ENCODE data around the gene BCAN.

Gene BCAN

GRCh38 chr1:156664046-156664766 lies 22.3 kb downstream of the BCAN start:
- no peak overlapping the region for H3K4me3 ChIP-seq
- H3K9me3 ChIP-seq: no peaks in the 10 kb centered on the region
- peak in 1 of 2 experiments; percentile 41 for DNase-seq (ENCODE audit: low spot score in 2 of 2)
- peaks cover 39% of the 10 kb centered on the region for H3K4me1 ChIP-seq
- in situ Hi-C loops (cut with MboI; ENCODE audit: low sequenced_read_pairs): no loop called here
- no peaks in the 10 kb centered on the region; the same call in 1 of the 2 replicates for H3K36me3 ChIP-seq (replicated peaks)
- H3K27me3 ChIP-seq (ENCODE audit: low read depth): no peaks in the 10 kb centered on the region

DNA sequence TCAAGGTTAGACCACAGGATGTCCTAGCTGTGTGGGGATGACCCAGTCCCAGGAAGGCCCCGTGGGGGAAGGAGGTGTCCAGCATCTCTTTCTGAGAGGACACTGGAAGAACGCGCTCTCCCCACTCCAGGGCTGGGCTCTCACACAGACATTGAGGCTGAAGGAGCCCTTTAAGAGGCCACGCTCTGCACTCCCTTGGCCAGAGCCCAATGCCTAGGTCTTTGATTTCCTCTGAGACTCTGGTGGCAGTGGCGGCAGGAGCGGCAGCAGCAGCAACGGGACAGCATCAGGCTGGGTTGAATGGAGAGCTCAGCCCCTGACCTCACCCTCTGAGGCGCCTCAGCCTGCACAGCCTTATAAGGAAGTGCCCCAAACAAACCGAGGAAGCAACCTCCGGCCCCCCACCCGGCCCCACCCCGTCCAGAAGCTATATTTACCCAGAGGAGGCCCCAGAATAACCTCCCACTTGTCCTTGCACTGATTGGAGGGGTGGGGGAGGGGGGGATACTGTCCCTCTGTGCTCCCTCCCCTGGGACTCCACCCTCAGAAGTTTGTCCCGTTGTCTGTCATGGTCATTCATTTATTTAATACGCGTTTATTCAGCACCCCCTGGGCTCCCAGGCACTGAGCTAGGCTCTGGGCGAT lies 23.0 kb downstream of the BCAN start:
- Histone ChIP-seq H3K4me1 (peaks cover 39% of the 10 kb centered on the region), H3K27me3 (ENCODE audit: low read depth) (no peaks in the 10 kb centered on the region), H3K9me3 (no peaks in the 10 kb centered on the region), H3K4me3 (no peak overlapping the region), H3K36me3 (replicated peaks) (no peaks in the 10 kb centered on the region; the same call in 1 of the 2 replicates)
- in situ Hi-C loops (cut with MboI; ENCODE audit: low sequenced_read_pairs): no loop called here
- DNase-seq (ENCODE audit: low spot score in 2 of 2): peak in 1 of 2 experiments; percentile 59

GRCh38 chr1:156665539-156665938 lies 23.6 kb downstream of the BCAN start:
- no peak for DNase-seq (ENCODE audit: low spot score in 2 of 2)
- in situ Hi-C loops (cut with MboI; ENCODE audit: low sequenced_read_pairs): no loop called here
- Histone ChIP-seq H3K4me1 (peaks cover 35% of the 10 kb centered on the region), H3K9me3 (no peaks in the 10 kb centered on the region), H3K4me3 (no peak overlapping the region), H3K36me3 (replicated peaks) (no peaks in the 10 kb centered on the region; the same call in 1 of the 2 replicates), H3K27me3 (ENCODE audit: low read depth) (no peaks in the 10 kb centered on the region)

GRCh38 chr1:156666862-156667609 lies 25.1 kb downstream of the BCAN start:
- H3K27me3 ChIP-seq (ENCODE audit: low read depth): no peaks in the 10 kb centered on the region
- peaks cover 6% of the 10 kb centered on the region; the same call in 1 of the 2 replicates for H3K36me3 ChIP-seq (replicated peaks)
- no peak overlapping the region for H3K4me3 ChIP-seq
- H3K9me3 ChIP-seq: no peaks in the 10 kb centered on the region
- in situ Hi-C loops (cut with MboI; ENCODE audit: low sequenced_read_pairs): no loop called here
- H3K4me1 ChIP-seq: peaks cover 20% of the 10 kb centered on the region
- no peak for DNase-seq (ENCODE audit: low spot score in 2 of 2)

DNA sequence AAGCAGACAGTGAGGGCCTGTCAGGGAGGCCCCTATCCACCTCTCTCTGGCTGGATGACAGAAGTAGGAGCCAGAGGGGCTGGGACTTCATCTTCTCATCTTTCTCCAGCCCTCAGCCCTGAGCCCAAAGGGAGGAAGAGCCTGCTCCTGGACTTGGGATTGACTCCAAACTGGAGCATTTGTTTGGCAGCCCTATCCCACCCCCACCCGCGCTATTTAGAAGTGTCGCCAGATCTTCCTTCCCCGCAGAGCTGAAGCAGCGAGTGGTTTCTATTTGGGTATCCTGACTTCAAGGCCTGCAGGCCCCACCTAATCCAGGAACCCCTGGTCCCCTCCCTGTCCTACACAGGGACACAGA lies 25.7 kb downstream of the BCAN start:
- no peaks in the 10 kb centered on the region for H3K9me3 ChIP-seq
- peaks cover 8% of the 10 kb centered on the region for H3K36me3 ChIP-seq (replicated peaks)
- no peak for DNase-seq (ENCODE audit: low spot score in 2 of 2)
- no peaks in the 10 kb centered on the region for H3K27me3 ChIP-seq (ENCODE audit: low read depth)
- in situ Hi-C loops (cut with MboI; ENCODE audit: low sequenced_read_pairs): no loop called here
- no peak overlapping the region for H3K4me3 ChIP-seq
- H3K4me1 ChIP-seq: peaks cover 14% of the 10 kb centered on the region

DNA sequence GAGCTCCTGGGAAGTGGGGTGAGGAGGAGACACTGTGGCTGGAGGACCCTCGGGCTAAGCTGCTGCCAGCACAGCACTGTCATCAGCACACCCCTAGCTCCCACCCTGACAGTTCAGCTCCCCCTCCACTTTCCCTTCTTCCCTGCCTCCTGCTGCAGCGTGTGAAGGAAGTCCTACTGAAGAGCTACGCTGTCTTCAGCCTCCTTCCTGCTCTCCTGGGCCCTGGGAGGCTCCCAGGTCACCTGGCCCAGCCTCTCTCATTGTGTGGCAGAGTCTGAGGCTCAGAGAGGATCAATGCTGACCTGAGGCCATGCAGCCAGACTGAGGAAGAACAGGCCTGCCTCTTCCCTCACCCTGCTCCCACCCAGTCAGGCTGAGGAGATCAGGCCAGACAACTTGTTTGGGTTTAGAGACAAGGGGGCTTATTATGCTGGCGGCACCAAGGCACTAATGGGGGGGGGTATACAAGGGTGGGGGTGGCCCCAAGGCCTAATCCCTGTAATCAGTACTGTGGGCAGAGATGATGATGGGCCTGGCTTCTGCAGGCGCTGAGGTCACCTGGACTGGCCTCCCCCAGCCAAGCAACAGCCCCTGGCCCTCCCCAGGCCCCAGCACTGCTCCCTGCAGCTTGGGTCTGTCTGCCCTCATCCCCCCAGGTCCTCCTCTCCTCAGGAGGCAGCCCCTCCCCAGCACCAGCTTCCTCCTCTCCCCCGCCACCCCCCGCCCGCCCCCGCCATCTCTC lies 26.2 kb downstream of the BCAN start:
- Histone ChIP-seq H3K4me1 (peaks cover 15% of the 10 kb centered on the region), H3K4me3 (no peak overlapping the region), H3K27me3 (ENCODE audit: low read depth) (no peaks in the 10 kb centered on the region), H3K36me3 (replicated peaks) (peaks cover 13% of the 10 kb centered on the region), H3K9me3 (no peaks in the 10 kb centered on the region)
- DNase-seq (ENCODE audit: low spot score in 2 of 2): no peak
- in situ Hi-C loops (cut with MboI; ENCODE audit: low sequenced_read_pairs): no loop called here

DNA sequence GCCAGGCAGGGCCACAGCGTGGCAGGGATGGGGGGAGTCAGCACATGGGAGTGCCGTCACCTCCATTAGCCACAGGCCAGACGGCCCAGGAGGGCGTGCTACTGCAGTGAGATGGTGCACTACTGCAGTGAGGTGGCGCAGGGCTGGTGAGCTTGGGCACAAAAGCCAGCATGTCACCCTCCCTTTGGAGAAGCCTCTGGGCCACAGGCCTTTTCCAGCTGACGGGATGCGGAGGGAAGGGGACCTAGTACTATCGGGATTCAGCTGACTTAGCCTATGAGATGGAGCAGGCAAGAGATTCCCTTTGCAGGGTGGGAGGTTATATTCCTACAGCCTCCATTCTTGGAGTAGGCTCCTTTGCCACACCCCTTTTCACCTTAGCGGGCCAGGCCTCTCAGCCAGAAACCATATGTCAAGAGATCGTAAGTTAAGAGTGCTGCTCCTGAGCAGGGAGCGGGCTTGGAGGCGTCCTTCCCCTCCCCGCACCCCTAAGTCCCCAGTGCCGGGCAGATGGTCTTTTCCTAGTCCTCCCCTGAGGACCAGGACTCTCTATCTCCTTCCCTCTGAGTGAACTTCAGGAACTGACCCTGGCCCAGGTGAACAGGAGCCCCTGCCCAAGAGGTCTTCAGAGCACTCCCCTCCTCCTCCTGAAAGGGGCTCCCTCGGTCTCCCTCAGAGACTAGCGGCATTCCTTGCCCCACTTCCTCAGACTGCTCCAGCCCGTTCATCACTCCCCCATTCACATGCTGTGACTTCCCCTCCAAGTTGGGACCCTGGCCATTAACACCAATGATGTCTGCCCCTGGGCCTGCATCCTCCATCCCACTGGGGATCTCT lies 27.1 kb downstream of the BCAN start:
- no peaks in the 10 kb centered on the region for H3K27me3 ChIP-seq (ENCODE audit: low read depth)
- no peak overlapping the region for H3K4me3 ChIP-seq
- peaks cover 15% of the 10 kb centered on the region for H3K36me3 ChIP-seq (replicated peaks)
- in situ Hi-C loops (cut with MboI; ENCODE audit: low sequenced_read_pairs): no loop called here
- no peaks in the 10 kb centered on the region for H3K9me3 ChIP-seq
- peaks cover 22% of the 10 kb centered on the region for H3K4me1 ChIP-seq
- DNase-seq (ENCODE audit: low spot score in 2 of 2): no peak

GRCh38 chr1:156669794-156670193 lies 27.9 kb downstream of the BCAN start:
- H3K27me3 ChIP-seq (ENCODE audit: low read depth): no peaks in the 10 kb centered on the region
- H3K9me3 ChIP-seq: no peaks in the 10 kb centered on the region
- H3K4me3 ChIP-seq: no peak overlapping the region
- in situ Hi-C loops (cut with MboI; ENCODE audit: low sequenced_read_pairs): no loop called here
- peaks cover 23% of the 10 kb centered on the region for H3K4me1 ChIP-seq
- H3K36me3 ChIP-seq (replicated peaks): peaks cover 22% of the 10 kb centered on the region
- DNase-seq (ENCODE audit: low spot score in 2 of 2): no peak

DNA sequence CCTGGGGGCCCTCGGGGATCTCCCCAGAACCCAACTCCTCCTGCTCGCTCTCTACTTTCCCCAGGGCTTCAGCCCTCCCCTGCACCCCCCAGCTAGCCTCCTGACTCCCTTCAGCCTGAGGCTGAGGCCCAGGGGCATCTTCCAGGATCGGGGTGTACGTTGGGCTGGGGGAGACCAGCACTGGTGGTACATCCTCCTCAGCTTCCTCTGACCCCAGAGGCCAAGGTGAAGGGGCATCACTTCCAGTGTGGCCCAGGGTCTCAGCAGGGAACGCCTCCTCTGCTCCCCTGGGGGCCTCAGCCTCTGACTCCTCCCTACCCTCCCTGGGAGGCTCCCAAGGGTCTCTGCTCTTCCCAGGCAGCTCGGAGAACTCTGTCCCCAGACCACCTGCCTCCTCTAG lies 28.4 kb downstream of the BCAN start:
- no peaks in the 10 kb centered on the region for H3K9me3 ChIP-seq
- in situ Hi-C loops (cut with MboI; ENCODE audit: low sequenced_read_pairs): no loop called here
- H3K4me3 ChIP-seq: no peak overlapping the region
- no peak for DNase-seq (ENCODE audit: low spot score in 2 of 2)
- H3K27me3 ChIP-seq (ENCODE audit: low read depth): no peaks in the 10 kb centered on the region
- H3K36me3 ChIP-seq (replicated peaks): peaks cover 22% of the 10 kb centered on the region
- peaks cover 23% of the 10 kb centered on the region for H3K4me1 ChIP-seq

GRCh38 chr1:156670791-156671190 lies 28.9 kb downstream of the BCAN start:
- no peaks in the 10 kb centered on the region for H3K27me3 ChIP-seq (ENCODE audit: low read depth)
- peaks cover 26% of the 10 kb centered on the region for H3K4me1 ChIP-seq
- in situ Hi-C loops (cut with MboI; ENCODE audit: low sequenced_read_pairs): no loop called here

GRCh38 chr1:156671804-156672203 lies 29.9 kb downstream of the BCAN start:
- in situ Hi-C loops (cut with MboI; ENCODE audit: low sequenced_read_pairs): no loop called here
- peaks cover 32% of the 10 kb centered on the region for H3K4me1 ChIP-seq
- no peaks in the 10 kb centered on the region for H3K9me3 ChIP-seq
- no peaks in the 10 kb centered on the region for H3K27me3 ChIP-seq (ENCODE audit: low read depth)
- peaks cover 22% of the 10 kb centered on the region for H3K36me3 ChIP-seq (replicated peaks)
- no peak for DNase-seq (ENCODE audit: low spot score in 2 of 2)
- no peak overlapping the region for H3K4me3 ChIP-seq

More at GRCh38 chr1:156670791-156671190, 28.9 kb downstream of the BCAN start:
- peaks cover 22% of the 10 kb centered on the region for H3K36me3 ChIP-seq (replicated peaks)
- DNase-seq (ENCODE audit: low spot score in 2 of 2): no peak
- no peaks in the 10 kb centered on the region for H3K9me3 ChIP-seq
- no peak overlapping the region for H3K4me3 ChIP-seq

- no peak overlapping the region; the same call in 1 of the 2 replicates for H3K4me3 ChIP-seq
- peaks cover 22% of the 10 kb centered on the region for H3K36me3 ChIP-seq (replicated peaks)
- H3K9me3 ChIP-seq: no peaks in the 10 kb centered on the region
- H3K27me3 ChIP-seq (ENCODE audit: low read depth): peaks cover 2% of the 10 kb centered on the region; the same call in 1 of the 2 replicates
- peaks cover 42% of the 10 kb centered on the region for H3K4me1 ChIP-seq
- in situ Hi-C loops (cut with MboI; ENCODE audit: low sequenced_read_pairs): no loop called here
- peak; percentile 96 to 97 for DNase-seq (ENCODE audit: low spot score in 2 of 2)
Measured at GRCh38 chr1:156673387-156674121, 31.6 kb downstream of the BCAN start.

All from HAP-1 (cell line).